Activated CD4-positive, alpha-beta T cell treated with anti-CD3 and anti-CD28 coated beads, Interleukin-2, amount 50 U/mL, for 16 hours (primary cell): Measurements from ENCODE around the gene CREM.

Experiments
- DNase-seq: peaks from one replicate; pipeline ENCODE4 v3.0.0-alpha.2; 2020

CREM gene

DNA sequence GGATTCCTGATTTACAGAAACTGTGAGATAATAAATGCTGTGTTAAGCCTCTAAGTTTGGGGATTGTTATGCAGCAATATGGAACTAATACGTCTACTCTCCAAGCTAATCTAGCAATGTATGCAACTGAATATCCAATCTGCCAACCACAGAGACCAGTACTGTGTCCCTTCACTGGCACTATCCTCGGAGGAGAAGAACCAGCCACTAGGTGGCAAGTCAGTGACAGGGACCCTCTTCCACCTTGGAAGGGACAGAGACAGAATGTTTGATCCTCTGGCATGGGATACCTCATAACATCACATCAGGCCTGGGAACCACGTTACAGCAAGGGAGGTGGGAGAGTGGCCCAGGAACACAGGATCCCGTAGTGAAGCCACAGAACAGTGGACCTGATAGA, 96.4 kb downstream of the CREM start:
- no peak for DNase-seq

DNA sequence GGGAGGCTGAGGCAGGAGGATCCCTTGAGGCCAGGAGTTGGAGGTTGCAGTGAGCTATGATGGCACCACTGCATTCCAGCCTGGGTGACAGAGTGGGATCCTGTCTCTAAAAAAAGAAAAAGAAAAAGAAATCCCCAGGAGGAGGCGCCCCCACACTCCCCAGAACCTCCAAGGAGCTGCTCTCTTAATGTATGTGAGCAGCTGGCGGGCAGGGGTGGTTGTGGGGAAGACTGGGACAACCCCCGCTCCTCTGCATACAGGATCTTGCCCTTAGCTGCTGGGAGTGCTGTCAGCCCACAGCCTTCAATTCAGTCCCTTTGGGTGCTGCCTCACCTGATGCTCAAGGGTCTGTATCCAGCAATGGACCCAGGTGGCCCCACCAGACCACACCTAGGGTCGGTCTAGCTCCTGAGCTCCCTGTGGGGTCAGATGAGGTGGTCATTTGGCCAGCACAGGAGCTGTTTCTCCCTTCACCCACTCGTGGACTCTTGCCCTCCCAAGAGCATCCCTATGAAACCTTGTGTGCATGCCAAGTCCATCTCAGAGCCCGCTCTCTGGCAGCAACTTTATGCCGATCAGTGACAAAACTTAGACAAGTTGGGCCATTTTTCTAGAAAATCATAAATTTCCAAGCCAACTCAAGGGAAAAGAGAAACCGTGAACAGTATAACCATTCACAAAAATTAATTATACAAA, 97.5 kb downstream of the CREM start:
- DNase-seq: no peak

DNA sequence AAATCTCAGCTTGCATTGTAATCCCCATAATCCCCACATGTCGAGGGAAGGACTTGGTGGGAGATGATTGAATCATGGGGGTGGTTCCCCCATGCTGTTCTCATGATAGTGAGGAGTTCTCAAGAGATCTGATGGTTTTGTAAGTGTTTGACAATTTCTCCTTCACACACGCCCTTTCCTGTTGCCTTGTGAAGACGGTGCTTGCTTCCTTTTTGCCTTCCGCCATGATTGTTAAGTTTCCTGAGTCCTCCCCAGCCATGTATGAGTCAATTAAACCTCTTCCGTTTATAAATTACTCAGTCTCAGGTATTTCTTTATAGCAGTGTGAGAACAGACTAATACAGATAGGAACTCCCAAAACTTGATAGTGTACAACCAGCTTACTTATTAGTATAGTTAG, 98.6 kb downstream of the CREM start:
- DNase-seq: peak; percentile 68

DNA sequence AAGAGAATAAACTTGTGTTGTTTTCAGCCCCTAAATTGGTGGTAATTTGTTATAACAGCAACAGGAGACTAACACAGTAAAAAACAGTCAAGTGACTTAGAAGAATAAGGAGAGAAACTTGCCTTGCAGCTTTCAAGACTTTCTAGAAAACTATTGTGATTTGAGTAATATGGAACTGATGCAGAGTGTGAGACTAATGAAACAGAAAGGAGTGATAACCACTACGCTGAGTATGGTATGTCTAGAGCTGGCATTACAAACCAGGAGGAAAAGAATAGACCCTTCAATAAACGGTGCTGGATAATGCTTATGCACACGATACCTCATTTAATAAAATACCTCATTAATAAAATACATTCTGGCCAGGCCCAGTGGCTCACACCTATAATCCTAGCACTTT, 99.9 kb downstream of the CREM start:
- DNase-seq: no peak

DNA sequence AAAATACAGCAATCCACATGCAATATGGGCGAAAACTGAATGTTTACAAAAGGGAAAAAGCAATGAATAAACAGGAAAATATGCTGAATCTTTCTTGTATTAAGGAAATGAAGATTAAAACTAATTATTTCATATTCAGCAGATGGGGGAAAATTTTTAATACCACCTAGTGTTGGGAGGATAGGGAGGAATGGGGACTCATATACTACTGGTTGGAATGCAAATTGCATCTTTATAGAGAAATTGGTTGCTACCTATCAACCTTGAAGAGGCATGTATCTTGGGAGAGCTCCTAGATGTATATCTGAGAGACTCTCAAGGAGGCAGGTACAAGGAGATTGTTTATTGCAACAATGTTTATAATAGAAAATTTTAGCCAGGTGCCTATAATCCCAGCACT, 101.4 kb downstream of the CREM start:
- DNase-seq: no peak

DNA sequence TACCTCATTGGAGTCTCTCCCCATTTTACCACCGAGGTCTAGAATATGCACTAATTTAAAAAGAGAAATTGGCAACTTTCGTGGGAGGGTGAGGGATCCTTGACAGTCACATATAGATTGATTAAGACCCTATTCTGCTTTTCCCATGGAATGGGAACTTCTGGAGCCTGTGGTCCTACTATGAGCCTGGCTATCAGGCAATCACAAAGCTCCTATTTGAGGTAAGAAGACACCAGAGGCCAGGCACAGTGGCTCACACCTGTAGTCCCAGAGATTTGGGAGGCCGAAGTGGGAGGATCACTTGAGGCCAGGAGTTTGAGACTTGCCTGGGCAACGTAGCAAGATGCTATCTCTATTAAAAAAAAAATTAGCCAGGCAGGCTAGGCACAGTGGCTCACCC, 105.0 kb downstream of the CREM start:
- DNase-seq: no peak

DNA sequence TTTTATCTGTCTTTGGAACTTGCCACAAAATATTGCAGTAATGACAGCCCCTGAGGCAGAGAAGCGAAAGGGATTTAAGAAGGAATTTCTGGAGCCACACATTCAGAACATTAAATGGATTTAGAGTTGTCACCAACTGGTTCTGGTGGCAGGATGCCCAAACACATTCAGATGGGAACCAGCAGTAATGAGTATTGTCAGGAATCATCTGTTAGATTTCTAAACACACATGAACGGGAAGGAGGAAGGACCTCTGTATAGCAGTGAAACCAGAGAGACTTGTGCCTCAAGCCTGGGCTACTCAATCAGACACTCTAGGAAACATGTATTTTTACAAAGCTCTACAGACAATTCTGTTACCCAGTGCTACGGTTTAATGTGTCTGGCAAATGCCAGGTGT, 105.9 kb downstream of the CREM start:
- no peak for DNase-seq

DNA sequence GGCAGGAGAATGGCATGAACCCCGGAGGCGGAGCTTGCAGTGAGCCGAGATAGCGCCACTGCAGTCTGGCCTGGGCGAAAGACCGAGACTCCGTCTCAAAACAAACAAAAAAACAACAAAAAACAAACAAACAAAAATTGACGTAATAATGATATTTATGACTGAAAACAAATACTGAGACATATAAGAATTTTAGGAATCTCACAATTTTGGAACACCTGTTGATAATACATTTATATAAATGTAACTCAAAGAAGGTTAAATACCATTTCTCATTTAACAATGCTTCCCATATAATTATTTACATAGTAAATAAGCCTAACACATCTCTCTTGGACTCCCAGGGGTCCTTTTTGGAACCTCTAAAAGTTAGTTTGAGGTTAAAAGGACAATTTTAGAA, 107.4 kb downstream of the CREM start:
- DNase-seq: no peak

DNA sequence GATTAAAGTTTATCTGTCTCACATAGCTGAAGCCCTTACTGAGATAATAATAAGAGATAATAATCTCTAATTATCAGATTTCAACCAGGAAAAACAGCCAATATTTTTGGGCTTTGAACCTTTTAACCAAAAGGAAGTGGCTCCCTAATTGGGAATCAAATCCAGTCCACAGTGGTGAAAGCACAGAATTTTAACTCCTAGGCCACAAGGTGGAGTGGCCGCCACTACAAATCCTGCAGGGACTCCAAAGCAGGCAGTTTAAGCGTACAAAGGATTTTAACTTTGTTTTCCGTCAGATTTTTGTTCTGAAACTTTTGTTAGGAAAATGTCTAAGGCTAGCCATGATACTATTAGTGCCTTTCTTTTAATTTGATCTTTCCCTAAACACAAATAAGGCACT, 110.1 kb downstream of the CREM start:
- no peak for DNase-seq

DNA sequence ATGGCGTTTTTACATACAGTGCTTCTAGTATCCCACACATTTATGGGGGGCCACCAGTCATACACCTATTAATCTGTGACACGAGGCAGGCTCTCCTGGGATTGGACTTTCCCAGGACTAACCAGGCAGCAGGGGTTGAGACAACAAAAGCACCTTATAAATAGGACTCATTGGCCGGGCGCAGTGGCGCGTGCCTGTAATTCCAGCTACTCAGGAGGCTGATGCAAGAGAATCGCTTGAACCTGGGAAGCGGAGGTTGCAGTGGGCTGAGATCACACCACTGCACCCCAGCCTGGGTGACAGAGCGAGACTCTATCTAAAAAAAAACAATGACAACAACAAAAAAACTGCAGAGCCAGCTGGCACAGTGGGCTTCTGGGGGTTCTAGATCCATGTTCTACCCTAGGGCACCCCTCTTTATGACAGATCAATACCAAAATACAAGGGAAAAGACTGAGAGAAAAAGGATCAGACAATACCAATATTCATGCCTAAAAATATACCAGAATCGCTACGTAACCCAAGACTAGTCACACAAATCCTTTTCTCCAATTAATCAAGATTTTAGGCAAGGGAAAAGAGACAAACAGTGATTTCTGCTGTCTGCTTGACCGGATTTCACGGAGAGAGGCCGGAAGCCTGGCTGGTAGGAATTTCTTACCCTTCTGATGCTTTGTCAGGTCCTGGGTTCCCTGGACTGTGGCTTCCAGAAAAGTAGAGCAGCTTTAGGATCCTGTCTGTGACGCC, 111.3 kb downstream of the CREM start:
- no peak for DNase-seq

DNA sequence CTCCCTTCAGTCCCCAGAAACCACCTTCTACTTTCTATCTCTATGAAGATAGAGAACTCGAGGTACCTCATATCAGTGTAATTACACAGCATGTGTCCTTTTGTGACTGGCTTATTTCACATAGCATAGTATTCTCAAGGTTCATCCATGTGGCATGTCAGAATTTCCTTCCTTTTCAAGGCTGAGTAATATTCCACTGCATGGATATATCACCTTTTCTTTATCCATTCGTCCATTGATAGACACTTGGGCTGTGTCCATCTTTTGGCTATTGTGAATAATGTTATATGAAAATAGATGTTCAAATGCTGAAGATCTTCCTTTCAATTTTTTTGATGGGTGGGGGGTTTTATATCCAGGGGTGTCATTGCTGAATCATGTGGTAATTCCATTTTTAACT, 117.9 kb downstream of the CREM start:
- no peak for DNase-seq

DNA sequence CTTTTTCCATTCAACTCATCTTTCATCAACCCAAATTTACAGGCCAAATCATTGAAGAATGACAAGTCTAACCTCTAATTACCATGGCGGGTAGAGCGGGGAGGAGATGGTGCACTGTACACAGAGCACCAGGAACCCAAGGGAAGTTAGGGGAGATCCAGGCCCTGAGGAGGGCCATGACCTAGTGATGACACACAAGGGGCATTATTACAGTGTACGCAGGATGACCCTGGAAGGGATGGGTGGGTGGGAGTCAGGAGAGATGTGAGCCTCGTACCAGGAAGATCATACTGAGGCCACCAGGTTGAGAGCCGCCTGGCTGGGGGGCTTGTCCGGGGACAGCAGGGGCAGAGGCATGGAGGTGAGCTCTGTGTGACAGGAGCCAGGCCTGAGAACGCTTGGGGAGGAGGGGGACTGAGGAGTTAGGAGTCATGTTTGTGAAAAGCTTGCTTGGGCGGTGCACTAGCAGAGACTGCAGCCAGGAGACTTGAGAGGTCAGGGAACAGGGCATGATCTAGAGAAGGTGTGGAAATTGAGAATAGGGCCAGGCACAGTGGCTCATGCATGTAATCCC, 120.2 kb downstream of the CREM start:
- no peak for DNase-seq

DNA sequence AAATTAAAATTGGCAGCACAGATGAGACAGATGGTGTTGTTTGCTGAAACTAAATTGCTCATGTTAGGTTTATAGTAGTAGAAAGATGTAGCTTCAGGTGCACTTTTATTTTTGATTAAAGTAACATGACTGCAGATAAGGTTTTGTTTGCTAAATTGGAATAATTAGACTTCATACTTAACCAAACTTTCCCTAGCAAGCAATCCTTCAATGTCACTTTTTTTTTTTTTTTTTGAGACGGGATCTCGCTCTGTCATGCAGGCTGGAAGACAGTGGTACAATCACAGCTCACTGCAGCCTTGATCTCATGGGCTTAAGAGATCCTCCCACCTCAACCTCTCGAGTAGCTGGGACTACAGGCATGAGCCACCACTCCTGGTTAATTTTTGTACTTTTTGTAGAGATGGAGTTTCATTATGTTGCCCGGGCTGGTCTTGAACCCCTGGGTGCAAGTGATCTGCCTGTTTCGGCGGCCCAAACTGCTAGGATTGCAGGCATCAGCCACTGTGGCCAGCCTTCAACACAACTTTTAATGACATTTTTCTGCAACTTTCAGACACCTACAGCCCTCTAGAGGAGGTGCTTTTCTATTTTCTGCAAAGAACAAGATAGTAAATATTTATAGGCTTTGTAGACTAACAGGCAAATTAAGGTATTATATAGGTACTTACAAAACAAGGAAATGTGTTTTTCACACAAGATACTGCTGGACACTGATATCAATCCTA, 124.9 kb downstream of the CREM start:
- DNase-seq: no peak

DNA sequence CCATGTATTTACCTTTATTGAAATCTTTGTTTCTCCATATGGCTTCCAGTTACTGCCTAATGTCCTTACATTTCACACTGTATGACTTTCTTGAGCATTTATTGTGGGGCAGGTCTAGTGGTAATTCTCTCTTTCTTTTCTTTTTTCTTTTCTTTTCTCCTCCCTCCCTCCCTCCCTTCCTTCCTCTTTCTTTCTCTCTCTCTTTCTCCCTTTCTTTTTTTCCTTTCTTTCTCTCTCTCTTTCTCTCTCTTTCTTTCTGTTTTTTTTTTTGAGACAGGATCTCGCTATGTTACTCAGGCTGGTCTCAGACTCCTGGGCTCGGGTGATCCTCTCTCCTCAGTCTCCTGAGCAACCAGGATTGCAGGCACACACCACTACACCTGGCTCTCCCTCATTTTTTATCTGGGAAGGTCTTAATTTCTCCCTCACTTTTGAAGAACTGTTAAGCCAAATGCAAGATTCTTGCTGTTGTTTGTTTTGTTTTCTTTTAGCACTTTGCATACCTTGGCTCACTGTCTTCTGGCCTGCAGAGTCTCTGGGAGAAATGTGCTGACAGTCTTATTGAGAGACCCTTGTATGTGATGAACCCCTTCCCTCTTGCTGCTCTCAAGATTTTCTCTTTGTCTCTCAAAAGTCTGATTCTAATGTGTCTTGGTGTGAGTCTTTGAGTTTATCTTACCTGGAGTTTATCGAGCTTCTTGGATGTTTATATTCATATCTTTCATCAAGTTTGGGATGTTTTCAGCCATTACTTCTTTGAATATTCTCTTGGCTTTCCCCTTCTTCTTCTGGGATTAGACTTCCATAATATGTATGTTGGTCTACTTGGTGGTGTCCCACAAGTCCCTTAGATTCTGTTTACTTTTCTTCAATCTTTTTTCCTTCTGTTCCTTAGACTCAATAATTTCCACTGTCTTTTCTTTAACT, 130.7 kb downstream of the CREM start:
- DNase-seq: no peak

DNA sequence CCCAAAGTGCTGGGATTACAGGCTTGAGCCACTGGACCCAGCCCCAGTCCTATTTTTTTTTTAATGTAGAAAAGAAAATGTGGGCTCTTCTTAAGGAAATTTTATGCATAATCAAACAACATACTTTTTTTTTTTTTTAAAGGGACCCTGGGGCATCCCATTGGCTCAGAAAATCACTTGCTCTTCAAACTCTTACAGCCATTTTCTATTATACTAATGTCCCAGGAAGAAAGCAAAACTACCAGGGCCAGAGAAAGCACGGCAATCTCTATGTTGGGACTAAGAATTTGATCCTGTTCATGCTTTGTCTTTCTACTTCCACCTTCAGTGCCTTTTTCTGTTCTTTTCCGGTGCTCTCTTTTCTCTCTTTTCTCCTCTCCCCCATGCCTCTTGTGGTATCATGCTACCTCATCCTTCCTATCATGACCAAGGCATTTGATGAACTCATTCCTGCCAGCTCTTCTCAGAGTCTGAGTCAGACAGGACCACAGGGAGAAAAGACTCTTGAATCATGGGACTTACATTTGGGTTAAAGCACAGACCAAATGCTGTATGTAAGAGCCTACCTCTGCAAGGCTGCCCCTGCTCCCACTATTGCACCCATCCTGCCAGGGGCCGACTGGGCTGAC, 133.2 kb downstream of the CREM start:
- peak; percentile 54 for DNase-seq

DNA sequence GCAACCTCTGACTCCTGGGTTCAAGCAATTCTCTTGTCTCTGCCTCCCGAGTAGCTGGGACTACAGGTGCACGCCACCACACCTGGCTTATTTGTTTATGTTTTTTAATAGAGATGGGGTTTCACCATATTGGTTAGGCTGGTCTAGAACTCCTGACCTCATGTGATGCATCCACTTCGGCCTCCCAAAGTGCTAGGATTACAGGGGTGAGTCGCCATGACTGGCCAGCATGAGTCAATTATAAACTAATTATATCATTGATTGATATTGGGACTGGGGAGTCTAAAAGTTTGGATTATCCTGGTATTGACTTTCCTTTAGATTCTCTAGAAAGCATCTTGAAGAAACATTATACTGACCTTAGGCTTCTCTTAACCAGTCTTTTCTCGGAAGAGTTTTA, 135.8 kb downstream of the CREM start:
- no peak for DNase-seq
